ENCODE results near the gene CALHM1. TPM values are rescaled to one million over a fixed set of nuclear protein-coding genes. Genes with fewer than 3 reads are reported as not detected.

CALHM1 gene
- total RNA-seq, 1 donor from 2014 or later: not detected

- intact Hi-C loops (cut with DNase I): no loop called here
- no peak within 1 kb of the TSS for H3K4me3 ChIP-seq
- H3K27me3 ChIP-seq: no peaks in the 10 kb centered on the region
- no peaks in the 10 kb centered on the region for H3K9me3 ChIP-seq
- no peak within 1 kb of the TSS for H3K27ac ChIP-seq
- DNase-seq (no peak), ATAC-seq (peak; percentile 48)
- H3K4me1 ChIP-seq: no peaks in the 10 kb centered on the region
- no peak for TF ChIP-seq CTCF (IDR thresholded peaks at IDR 0.05)
- no peaks in the 10 kb centered on the region for H3K36me3 ChIP-seq
These were observed 20.4 kb upstream of the CALHM1 start, which contains the start of gene CALHM3 for GRCh38 chr10:103479135-103479534. Gene CALHM3 (minus strand): TSS chr10:103479240. CDS start chr10:103479032, 208 bp downstream.

GRCh38 chr10:103478671-103479070 lies 20.0 kb upstream of the CALHM1 start:
- TF ChIP-seq CTCF (IDR thresholded peaks at IDR 0.05): no peak
- Histone ChIP-seq H3K36me3 (no peaks in the 10 kb centered on the region), H3K27me3 (no peaks in the 10 kb centered on the region), H3K27ac (no peak overlapping the region), H3K9me3 (no peaks in the 10 kb centered on the region), H3K4me1 (no peaks in the 10 kb centered on the region), H3K4me3 (no peak overlapping the region)
- ATAC-seq: no peak
- intact Hi-C loops (cut with DNase I): no loop called here
- no peak for DNase-seq

GRCh38 chr10:103476046-103476768 lies 17.5 kb upstream of the CALHM1 start:
- Histone ChIP-seq H3K4me1 (no peaks in the 10 kb centered on the region), H3K4me3 (no peak overlapping the region), H3K9me3 (no peaks in the 10 kb centered on the region), H3K27me3 (no peaks in the 10 kb centered on the region), H3K36me3 (no peaks in the 10 kb centered on the region), H3K27ac (no peak overlapping the region)
- intact Hi-C loops (cut with DNase I): no loop called here
- DNase-seq: no peak
- no peak for TF ChIP-seq CTCF (IDR thresholded peaks at IDR 0.05)
- peak; percentile 52 for ATAC-seq

DNA sequence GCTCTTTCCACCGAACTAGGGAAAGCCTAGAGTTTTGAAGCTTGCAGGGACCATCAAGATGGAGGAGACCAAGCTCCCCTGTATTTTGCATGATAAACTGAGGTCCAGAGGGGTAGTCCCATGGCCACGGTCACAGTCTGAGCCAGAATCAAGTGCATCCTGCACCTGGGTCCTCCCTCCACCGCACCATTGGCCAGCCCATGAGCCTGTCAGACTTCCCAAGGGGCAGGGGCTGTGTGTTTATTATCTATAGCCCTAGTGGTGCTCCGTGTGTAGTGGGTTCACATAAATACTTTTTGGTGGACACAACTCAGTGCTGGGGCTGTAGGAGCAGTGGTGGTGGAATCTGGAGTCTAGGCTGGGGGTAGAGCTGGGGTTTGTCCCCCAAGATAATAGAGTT lies 16.7 kb upstream of the CALHM1 start:
- H3K27me3 ChIP-seq: no peaks in the 10 kb centered on the region
- H3K9me3 ChIP-seq: no peaks in the 10 kb centered on the region
- no peak overlapping the region for H3K27ac ChIP-seq
- intact Hi-C loops (cut with DNase I): no loop called here
- no peak overlapping the region for H3K4me3 ChIP-seq
- ATAC-seq (no peak), DNase-seq (no peak)
- TF ChIP-seq CTCF (IDR thresholded peaks at IDR 0.05): no peak
- H3K4me1 ChIP-seq: no peaks in the 10 kb centered on the region
- H3K36me3 ChIP-seq: no peaks in the 10 kb centered on the region

DNA sequence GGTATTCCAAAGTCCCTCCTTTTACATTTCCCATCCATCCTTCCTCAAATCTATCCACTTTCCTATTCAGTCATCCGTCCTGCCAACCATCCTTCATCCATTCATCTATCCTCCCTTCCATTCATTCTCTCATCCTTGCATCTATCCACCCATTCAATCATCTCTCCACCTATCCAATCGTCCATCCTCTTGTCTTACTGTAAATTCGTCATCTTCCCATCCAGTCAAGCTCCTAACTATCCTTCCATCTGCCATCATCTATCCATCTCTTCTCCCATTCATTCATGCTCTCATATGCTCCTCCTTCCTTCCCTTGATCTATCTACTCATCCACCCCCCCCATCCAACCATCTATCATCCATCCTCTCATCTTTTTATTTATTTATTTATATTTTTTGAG lies 15.4 kb upstream of the CALHM1 start:
- Histone ChIP-seq H3K4me3 (no peak overlapping the region), H3K36me3 (no peaks in the 10 kb centered on the region), H3K27me3 (no peaks in the 10 kb centered on the region), H3K27ac (no peak overlapping the region), H3K9me3 (no peaks in the 10 kb centered on the region), H3K4me1 (no peaks in the 10 kb centered on the region)
- no peak for DNase-seq
- ATAC-seq: no peak
- no peak for TF ChIP-seq CTCF (IDR thresholded peaks at IDR 0.05)
- intact Hi-C loops (cut with DNase I): no loop called here

Measured in upper lobe of right lung (tissue), 1 donor.